Activated B cell treated with CpG ODN at 0.5 μM for 24 hours (primary cell): ENCODE data around the gene SLC8A1. TPM values are rescaled to one million over a fixed set of nuclear protein-coding genes. Genes with fewer than 3 reads are reported as not detected.

Source experiments
- ATAC-seq: fragments of 200-7000 bp; cut with Tn5 transposase; one replicate; pipeline ENCODE4 v1.10.0; 2021; ENCODE audit warnings: low read depth, mild to moderate bottlenecking, moderate library complexity
- CTCF ChIA-PET: fragments of 350-600 bp; sonication (Branson Sonifier 250); formaldehyde crosslinking; loops from one replicate; lab custom pipeline; 2021; ENCODE audit warnings: antibody characterized with exemption; lab: Charles Lee
- POLR2A ChIA-PET: fragments of 350-600 bp; sonication (Branson Sonifier 250); formaldehyde crosslinking; loops from one replicate; lab custom pipeline; 2021; ENCODE audit warnings: antibody characterized with exemption; lab: Charles Lee
- DNase-seq: peaks from one replicate; pipeline ENCODE4 v3.0.0; 2022
- H3K27ac Mint-ChIP-seq: one replicate; pipeline ENCODE4 v1.8.0; 2020; ENCODE audit warnings: mixed read lengths
- H3K27me3 Mint-ChIP-seq: one replicate; pipeline ENCODE4 v1.8.0; 2021; ENCODE audit warnings: mixed read lengths
- H3K36me3 Mint-ChIP-seq: one replicate; pipeline ENCODE4 v1.8.0; 2021; ENCODE audit warnings: low read depth, mixed read lengths
- H3K4me1 Mint-ChIP-seq: one replicate; pipeline ENCODE4 v1.8.0; 2021; ENCODE audit warnings: mixed read lengths
- H3K4me3 Mint-ChIP-seq: one replicate; pipeline ENCODE4 v1.8.0; 2020; ENCODE audit warnings: mild to moderate bottlenecking, mixed read lengths
- H3K9me3 Mint-ChIP-seq: one replicate; pipeline ENCODE4 v1.8.0; 2020; ENCODE audit warnings: mixed read lengths
- intact Hi-C: fragments of 100-400 bp; cut with micrococcal nuclease; formaldehyde crosslinking; loops from one replicate; pipeline ENCODE4 v1.15.1; 2024
- total RNA-seq: library from RNA; stranded (reverse); gene quantifications from 2 replicates; pipeline ENCODE4 v1.2.3, GENCODE V29; 2022
- TF ChIP-seq, protein P1 (sequence below): fragments of 200-600 bp; IDR thresholded peaks from one replicate; pipeline ENCODE4 v1.8.0; 2022; ENCODE audit warnings: antibody characterized with exemption, mild to moderate bottlenecking

Gene SLC8A1
- total RNA-seq, 1 donor from 2014 or later = 0.04 TPM

DNA sequence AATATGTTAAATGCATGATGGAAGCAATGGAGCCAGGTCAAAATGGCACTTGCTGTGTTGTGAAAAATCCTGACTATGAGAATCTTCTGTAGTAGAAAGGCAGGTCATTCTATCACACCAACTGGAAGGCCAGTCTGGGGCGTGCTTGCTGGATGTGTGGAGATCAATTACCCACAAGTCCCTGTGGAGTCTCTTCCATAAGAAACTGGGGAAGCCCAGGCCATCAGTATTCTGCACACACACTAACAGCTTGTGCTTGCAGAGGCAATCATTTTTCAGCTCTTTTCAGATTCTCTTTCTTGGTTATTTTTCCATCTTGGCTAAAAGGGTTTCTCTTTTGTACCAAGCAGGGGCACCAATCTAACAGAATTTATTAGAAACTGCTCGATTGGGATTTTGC, 190.8 kb downstream of the SLC8A1 start:
- CTCF ChIA-PET = no interaction called here
- POLR2A ChIA-PET = no interaction called here
- Mint-ChIP-seq H3K36me3 (no peaks in the 10 kb centered on the region), H3K4me3 (no peak overlapping the region), H3K27me3 (no peaks in the 10 kb centered on the region), H3K27ac (no peak overlapping the region), H3K9me3 (no peaks in the 10 kb centered on the region), H3K4me1 (no peaks in the 10 kb centered on the region)
- ATAC-seq (no peak), DNase-seq (no peak)
- intact Hi-C loops = no loop called here
- TF ChIP-seq, protein P1, sequence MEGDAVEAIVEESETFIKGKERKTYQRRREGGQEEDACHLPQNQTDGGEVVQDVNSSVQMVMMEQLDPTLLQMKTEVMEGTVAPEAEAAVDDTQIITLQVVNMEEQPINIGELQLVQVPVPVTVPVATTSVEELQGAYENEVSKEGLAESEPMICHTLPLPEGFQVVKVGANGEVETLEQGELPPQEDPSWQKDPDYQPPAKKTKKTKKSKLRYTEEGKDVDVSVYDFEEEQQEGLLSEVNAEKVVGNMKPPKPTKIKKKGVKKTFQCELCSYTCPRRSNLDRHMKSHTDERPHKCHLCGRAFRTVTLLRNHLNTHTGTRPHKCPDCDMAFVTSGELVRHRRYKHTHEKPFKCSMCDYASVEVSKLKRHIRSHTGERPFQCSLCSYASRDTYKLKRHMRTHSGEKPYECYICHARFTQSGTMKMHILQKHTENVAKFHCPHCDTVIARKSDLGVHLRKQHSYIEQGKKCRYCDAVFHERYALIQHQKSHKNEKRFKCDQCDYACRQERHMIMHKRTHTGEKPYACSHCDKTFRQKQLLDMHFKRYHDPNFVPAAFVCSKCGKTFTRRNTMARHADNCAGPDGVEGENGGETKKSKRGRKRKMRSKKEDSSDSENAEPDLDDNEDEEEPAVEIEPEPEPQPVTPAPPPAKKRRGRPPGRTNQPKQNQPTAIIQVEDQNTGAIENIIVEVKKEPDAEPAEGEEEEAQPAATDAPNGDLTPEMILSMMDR = no peak

DNA sequence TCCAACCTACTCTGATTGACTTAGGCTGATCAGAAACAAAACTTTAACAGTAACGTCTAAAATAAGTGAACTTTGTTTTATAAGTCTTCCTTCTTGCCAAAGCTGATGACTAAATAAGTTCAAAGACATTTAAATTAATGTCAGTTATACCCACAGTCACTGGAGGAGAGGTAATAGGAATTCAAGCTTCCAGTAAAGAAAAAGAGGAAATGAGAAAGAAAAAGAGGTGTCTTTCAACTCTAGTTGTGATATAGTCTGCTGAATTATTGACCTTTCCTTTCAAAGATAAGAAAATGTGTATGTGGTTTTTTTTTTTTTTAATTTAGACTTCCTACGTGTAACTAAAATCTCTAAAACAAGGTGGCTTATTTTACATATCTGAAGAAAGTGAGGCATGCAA, 191.5 kb downstream of the SLC8A1 start:
- ChIA-PET POLR2A (no interaction called here), CTCF (no interaction called here)
- Mint-ChIP-seq H3K36me3 (no peaks in the 10 kb centered on the region), H3K4me3 (no peak overlapping the region), H3K4me1 (no peaks in the 10 kb centered on the region), H3K27me3 (no peaks in the 10 kb centered on the region), H3K27ac (no peak overlapping the region), H3K9me3 (no peaks in the 10 kb centered on the region)
- intact Hi-C loops = no loop called here
- DNase-seq = no peak
- TF ChIP-seq, protein P1 = no peak
- no peak for ATAC-seq

DNA sequence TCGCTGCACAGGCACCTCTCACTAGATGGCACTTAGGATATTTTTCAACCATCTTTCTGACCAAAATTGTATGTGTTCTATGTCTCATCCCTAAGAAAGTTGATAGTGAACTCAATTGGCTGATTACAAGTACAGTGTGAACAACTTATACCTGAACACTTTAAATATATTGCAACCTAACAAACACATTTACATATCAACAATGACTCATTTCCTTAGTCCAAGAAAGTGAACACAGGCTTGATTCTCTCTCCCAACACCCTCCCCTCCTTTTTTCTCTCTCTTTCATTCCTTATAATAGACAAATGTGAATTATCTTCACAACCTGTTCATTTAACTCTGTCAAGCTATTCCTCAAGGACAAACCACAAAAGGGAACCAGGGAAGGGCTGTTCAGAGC, 192.0 kb downstream of the SLC8A1 start:
- CTCF ChIA-PET = no interaction called here
- Mint-ChIP-seq H3K9me3 (no peaks in the 10 kb centered on the region), H3K36me3 (no peaks in the 10 kb centered on the region), H3K4me3 (no peak overlapping the region), H3K27me3 (no peaks in the 10 kb centered on the region), H3K27ac (no peak overlapping the region), H3K4me1 (no peaks in the 10 kb centered on the region)
- TF ChIP-seq, protein P1 = no peak
- intact Hi-C loops = no loop called here
- DNase-seq (no peak), ATAC-seq (no peak)
- POLR2A ChIA-PET = no interaction called here

DNA sequence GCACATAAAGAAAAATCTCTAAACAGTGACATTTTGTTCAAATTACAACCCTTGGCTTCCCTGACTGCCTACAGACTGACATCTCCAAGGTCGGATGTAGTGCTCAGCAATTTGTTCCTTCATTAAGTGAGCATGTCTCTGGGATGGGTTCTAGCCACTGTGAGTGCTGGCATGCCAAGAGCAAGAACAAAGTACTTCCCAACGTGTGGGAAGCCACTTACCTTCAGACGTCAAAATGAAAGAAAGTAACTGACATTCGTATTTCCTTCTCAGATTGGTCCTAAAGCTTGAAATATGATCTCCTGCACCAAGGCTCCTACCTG, 193.8 kb downstream of the SLC8A1 start:
- H3K27me3 Mint-ChIP-seq = no peaks in the 10 kb centered on the region
- no peak overlapping the region for H3K27ac Mint-ChIP-seq

DNA sequence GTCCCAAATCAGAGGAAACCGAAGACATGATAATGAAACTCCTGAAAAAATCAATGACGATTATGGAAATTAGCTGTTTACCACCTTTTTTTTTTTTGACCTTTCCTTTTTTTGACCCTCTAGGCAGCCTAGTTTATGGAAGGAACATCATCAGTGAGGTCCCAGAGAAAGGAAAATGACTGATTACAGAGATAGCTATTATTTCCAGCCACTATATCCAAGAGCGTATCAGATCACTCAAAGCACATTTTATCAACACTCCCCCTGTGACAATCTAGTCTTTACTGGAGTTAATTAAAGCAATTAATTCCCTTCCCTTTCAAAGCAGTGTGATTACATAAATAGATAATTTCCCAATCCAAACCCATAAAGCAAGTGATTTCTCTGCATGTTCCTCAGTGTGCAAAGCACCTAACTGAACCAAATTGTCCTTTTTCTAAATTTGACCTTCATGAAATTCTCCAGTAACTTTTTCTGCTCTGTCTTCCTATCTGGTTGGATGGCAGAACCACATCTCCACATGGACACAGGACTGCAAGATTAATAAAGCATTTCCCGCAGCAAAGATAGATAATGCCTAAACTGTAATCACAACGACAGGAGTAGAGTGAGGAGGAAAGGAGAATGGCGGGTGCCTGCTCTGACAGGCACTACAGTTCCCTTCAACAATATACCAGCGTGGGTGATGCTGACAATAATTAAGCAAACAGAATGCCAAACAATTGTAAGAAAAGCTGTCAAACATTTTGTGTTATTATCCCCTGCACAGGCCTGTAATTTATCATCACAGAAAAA, 194.4 kb downstream of the SLC8A1 start:
- H3K4me3 Mint-ChIP-seq = no peak overlapping the region
- H3K27ac Mint-ChIP-seq = no peak overlapping the region
- DNase-seq (no peak), ATAC-seq (no peak)
- no peaks in the 10 kb centered on the region for H3K36me3 Mint-ChIP-seq
- TF ChIP-seq, protein P1 = no peak
- CTCF ChIA-PET = no interaction called here
- intact Hi-C loops = no loop called here
- H3K4me1 Mint-ChIP-seq = no peaks in the 10 kb centered on the region
- POLR2A ChIA-PET = no interaction called here
- H3K27me3 Mint-ChIP-seq = no peaks in the 10 kb centered on the region
- H3K9me3 Mint-ChIP-seq = no peaks in the 10 kb centered on the region

More for the DNA sequence above, 193.8 kb downstream of the SLC8A1 start:
- ATAC-seq (no peak), DNase-seq (no peak)
- ChIA-PET POLR2A (no interaction called here), CTCF (no interaction called here)
- intact Hi-C loops = no loop called here
- Mint-ChIP-seq H3K36me3 (no peaks in the 10 kb centered on the region), H3K9me3 (no peaks in the 10 kb centered on the region), H3K4me3 (no peak overlapping the region), H3K4me1 (no peaks in the 10 kb centered on the region)
- TF ChIP-seq, protein P1 = no peak
